GM12878 (cell line): ENCODE data around the gene PRSS50.

Source experiments
- IKZF1 ChIP-seq: fragments of 450-650 bp; conservative IDR thresholded peaks from 2 replicates; pipeline ENCODE4 v1.6.1; 2017; ENCODE audit warnings: antibody characterized with exemption, mild to moderate bottlenecking
- JUNB ChIP-seq: IDR thresholded peaks from 2 replicates; pipeline ENCODE4 v1.6.1; 2016; ENCODE audit warnings: antibody characterized with exemption, mild to moderate bottlenecking
- SREBF2 ChIP-seq: IDR thresholded peaks from 2 replicates; pipeline ENCODE4 v1.6.1; 2012; ENCODE audit warnings: mild to moderate bottlenecking, low read length
- TF ChIP-seq, protein P1 (sequence below), 3 experiments: IDR thresholded peaks in 2 of 3; conservative IDR thresholded peaks in 1 of 3; 2 replicates each; pipeline ENCODE4 v1.5.1; 2011; ENCODE audit warnings: low read depth in 3 of 3, low read length in 3 of 3, mild to moderate bottlenecking in 3 of 3, control low read depth in 2 of 3, moderate library complexity in 2 of 3, inconsistent platforms in 1 of 3, mixed read lengths in 1 of 3; ENCODE audit not compliant: control insufficient read depth in 2 of 3, insufficient read depth in 1 of 3; ENCODE audit errors: extremely low read depth in 1 of 3

DNA sequence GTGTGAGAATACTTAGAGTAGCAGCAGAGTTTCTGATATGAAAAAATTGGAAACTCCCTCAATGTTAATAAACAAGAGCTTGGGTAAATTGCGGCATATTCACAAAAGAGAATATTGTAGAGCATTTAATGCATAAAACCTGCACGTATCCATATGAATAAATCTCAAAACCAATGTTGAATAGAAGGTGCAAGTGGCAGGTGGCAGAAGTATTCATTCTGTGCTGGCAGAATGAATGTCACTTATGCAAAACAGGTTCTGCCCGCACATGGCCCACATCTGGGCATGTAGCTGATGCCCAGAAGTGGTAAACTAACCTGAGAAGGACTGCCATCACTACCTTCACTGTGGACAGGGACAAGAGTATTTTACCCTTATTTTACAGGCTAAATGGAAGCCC, 14.1 kb upstream of the PRSS50 start:
- no peak for TF ChIP-seq IKZF1
- peak; percentile 90 for TF ChIP-seq JUNB
- no peak for TF ChIP-seq SREBF2
- TF ChIP-seq, protein P1, sequence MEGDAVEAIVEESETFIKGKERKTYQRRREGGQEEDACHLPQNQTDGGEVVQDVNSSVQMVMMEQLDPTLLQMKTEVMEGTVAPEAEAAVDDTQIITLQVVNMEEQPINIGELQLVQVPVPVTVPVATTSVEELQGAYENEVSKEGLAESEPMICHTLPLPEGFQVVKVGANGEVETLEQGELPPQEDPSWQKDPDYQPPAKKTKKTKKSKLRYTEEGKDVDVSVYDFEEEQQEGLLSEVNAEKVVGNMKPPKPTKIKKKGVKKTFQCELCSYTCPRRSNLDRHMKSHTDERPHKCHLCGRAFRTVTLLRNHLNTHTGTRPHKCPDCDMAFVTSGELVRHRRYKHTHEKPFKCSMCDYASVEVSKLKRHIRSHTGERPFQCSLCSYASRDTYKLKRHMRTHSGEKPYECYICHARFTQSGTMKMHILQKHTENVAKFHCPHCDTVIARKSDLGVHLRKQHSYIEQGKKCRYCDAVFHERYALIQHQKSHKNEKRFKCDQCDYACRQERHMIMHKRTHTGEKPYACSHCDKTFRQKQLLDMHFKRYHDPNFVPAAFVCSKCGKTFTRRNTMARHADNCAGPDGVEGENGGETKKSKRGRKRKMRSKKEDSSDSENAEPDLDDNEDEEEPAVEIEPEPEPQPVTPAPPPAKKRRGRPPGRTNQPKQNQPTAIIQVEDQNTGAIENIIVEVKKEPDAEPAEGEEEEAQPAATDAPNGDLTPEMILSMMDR (IDR thresholded peaks at IDR 0.05 in 2 of 3, conservative IDR thresholded peaks at IDR 0.05 in 1 of 3; ENCODE audit: control insufficient read depth in 2 of 3, extremely low read depth in 1 of 3, insufficient read depth in 1 of 3, low read depth in 3 of 3, low read length in 3 of 3): no peak
